Cardiac muscle cell (in vitro differentiated cells and primary cell): ENCODE results near the gene PIAS3. TPM values are rescaled to one million over a fixed set of nuclear protein-coding genes. Genes with fewer than 3 reads are reported as not detected.

Source experiments
- DNase-seq, 2 donors: peaks; one replicate each; pipeline versions ENCODE4 v3.0.0 to v3.0.0-alpha.2; 2010 to 2017; ENCODE audit warnings: low read depth in 1 of 2, low spot score in 1 of 2
- H3K27ac ChIP-seq: fragments of 200-600 bp; sonication (generic); 2 replicates; pipeline ENCODE4 v1.5.1; 2016
- H3K27me3 ChIP-seq: fragments of 200-600 bp; sonication (generic); 2 replicates; pipeline ENCODE4 v1.6.0; 2016; ENCODE audit warnings: control low read depth
- H3K36me3 ChIP-seq: fragments of 200-600 bp; sonication (generic); 2 replicates; pipeline ENCODE4 v1.5.1; 2016; ENCODE audit warnings: control low read depth
- H3K4me1 ChIP-seq: fragments of 200-600 bp; sonication (generic); 2 replicates; pipeline ENCODE4 v1.8.1; 2017; ENCODE audit warnings: low read depth, mild to moderate bottlenecking, mixed run types
- H3K4me3 ChIP-seq: fragments of 200-600 bp; sonication (generic); 2 replicates; pipeline ENCODE4 v1.5.1; 2016; ENCODE audit warnings: mild to moderate bottlenecking
- H3K9me3 ChIP-seq: fragments of 200-600 bp; sonication (generic); 2 replicates; pipeline ENCODE4 v1.5.1; 2017; ENCODE audit warnings: low read depth, mild to moderate bottlenecking, control low read depth
- polyA plus RNA-seq: library from polyadenylated mRNA; unstranded; fragments of >200 nt; fragmentation: Nextera tagmentation; extraction: Ambion mirVana; gene quantifications from 2 replicates; pipeline ENCODE4 v1.2.1, GENCODE V29; 2016
- total RNA-seq: library from RNA; depleted of rRNA; stranded (reverse); fragments of >200 nt; gene quantifications from 2 replicates; pipeline ENCODE4 v1.2.3, GENCODE V29; 2016
- TF ChIP-seq, protein P1 (sequence below): IDR thresholded peaks from 2 replicates; pipeline ENCODE4 v1.5.1; 2012; ENCODE audit warnings: low read depth, mild to moderate bottlenecking, low read length

PIAS3 gene
- total and polyA plus RNA-seq, 2 experiments from 2014 or later = 23.7 to 61.5 TPM

DNA sequence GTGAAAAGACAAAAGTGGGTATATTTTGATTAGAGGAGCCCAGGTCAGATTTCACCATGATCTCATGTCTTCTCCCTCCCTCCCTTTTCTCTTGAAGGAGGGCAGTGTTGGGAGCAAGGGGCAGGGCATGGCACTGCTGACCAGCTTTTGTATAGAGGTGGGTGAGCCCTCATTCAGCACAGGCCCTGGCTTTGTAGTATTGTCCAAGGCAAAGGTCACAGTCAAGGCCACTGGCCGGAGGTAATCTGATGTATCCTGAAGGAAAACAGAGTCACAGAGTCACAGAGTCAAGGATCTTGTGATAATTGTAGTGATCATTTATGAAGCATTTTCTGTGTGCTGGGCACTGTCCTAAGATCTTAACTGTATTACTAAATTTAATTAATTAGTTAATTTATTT lies 39.1 kb upstream of the PIAS3 start:
- Histone ChIP-seq H3K27me3 (no peaks in the 10 kb centered on the region), H3K9me3 (no peaks in the 10 kb centered on the region), H3K27ac (no peak overlapping the region), H3K36me3 (no peaks in the 10 kb centered on the region), H3K4me1 (peaks cover 4% of the 10 kb centered on the region), H3K4me3 (no peak overlapping the region)
- TF ChIP-seq, protein P1, sequence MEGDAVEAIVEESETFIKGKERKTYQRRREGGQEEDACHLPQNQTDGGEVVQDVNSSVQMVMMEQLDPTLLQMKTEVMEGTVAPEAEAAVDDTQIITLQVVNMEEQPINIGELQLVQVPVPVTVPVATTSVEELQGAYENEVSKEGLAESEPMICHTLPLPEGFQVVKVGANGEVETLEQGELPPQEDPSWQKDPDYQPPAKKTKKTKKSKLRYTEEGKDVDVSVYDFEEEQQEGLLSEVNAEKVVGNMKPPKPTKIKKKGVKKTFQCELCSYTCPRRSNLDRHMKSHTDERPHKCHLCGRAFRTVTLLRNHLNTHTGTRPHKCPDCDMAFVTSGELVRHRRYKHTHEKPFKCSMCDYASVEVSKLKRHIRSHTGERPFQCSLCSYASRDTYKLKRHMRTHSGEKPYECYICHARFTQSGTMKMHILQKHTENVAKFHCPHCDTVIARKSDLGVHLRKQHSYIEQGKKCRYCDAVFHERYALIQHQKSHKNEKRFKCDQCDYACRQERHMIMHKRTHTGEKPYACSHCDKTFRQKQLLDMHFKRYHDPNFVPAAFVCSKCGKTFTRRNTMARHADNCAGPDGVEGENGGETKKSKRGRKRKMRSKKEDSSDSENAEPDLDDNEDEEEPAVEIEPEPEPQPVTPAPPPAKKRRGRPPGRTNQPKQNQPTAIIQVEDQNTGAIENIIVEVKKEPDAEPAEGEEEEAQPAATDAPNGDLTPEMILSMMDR = no peak
- DNase-seq = no peak

DNA sequence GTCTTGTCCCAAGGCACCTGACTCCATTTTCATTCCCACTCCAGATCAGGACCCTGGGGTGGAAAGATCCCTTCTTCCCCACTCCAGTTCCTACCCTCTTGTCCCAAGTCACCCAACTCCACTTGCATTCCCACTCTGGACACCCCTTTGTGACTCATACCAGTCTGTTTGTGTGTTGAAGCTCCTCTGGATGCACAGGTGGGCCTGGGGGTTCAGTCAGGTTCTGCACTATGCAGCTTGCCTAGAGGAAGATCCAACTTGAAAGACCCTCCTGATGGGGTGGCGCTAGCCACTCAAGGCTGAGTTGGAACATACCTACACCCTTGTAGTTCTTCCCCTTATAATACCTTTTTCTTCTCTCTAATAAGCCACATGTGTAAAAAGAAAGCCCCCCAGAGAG lies 36.6 kb upstream of the PIAS3 start:
- Histone ChIP-seq H3K27me3 (no peaks in the 10 kb centered on the region), H3K4me1 (peaks cover 18% of the 10 kb centered on the region), H3K9me3 (no peaks in the 10 kb centered on the region), H3K4me3 (no peak overlapping the region), H3K36me3 (no peaks in the 10 kb centered on the region), H3K27ac (no peak overlapping the region)
- TF ChIP-seq, protein P1 = no peak
- DNase-seq = no peak

GRCh38 chr1:145893306-145894055 lies 34.6 kb upstream of the PIAS3 start:
- Histone ChIP-seq H3K36me3 (no peaks in the 10 kb centered on the region), H3K27ac (no peak overlapping the region), H3K27me3 (no peaks in the 10 kb centered on the region), H3K9me3 (no peaks in the 10 kb centered on the region), H3K4me3 (no peak overlapping the region), H3K4me1 (peaks cover 18% of the 10 kb centered on the region)
- DNase-seq = no peak
- TF ChIP-seq, protein P1 = no peak

GRCh38 chr1:145892486-145893087 lies 33.7 kb upstream of the PIAS3 start:
- H3K4me1 ChIP-seq = peaks cover 18% of the 10 kb centered on the region
- TF ChIP-seq, protein P1 = no peak
- H3K36me3 ChIP-seq = no peaks in the 10 kb centered on the region
- peak overlapping the region; percentile 83 for H3K27ac ChIP-seq
- peak; percentile 27 to 84 for DNase-seq
- H3K9me3 ChIP-seq = no peaks in the 10 kb centered on the region
- peak overlapping the region; percentile 0 for H3K4me3 ChIP-seq
- no peaks in the 10 kb centered on the region for H3K27me3 ChIP-seq

- peak overlapping the region; percentile 0 for H3K4me3 ChIP-seq
- H3K36me3 ChIP-seq = no peaks in the 10 kb centered on the region
Observed at GRCh38 chr1:145891587-145892485, 33.0 kb upstream of the PIAS3 start.

More at GRCh38 chr1:145891587-145892485, 33.0 kb upstream of the PIAS3 start:
- H3K9me3 ChIP-seq = no peaks in the 10 kb centered on the region
- TF ChIP-seq, protein P1 = peak; percentile 98
- H3K27me3 ChIP-seq = no peaks in the 10 kb centered on the region
- H3K4me1 ChIP-seq = peaks cover 18% of the 10 kb centered on the region
- H3K27ac ChIP-seq = peak overlapping the region; percentile 83
- DNase-seq = peak; percentile 98 to 100
